ENCODE results near the gene MYH9. TPM values are rescaled to one million over a fixed set of nuclear protein-coding genes. Genes with fewer than 3 reads are reported as not detected.

Gene MYH9
- total RNA-seq, 2 donors from 2014 or later, result 294 to 323 TPM

DNA sequence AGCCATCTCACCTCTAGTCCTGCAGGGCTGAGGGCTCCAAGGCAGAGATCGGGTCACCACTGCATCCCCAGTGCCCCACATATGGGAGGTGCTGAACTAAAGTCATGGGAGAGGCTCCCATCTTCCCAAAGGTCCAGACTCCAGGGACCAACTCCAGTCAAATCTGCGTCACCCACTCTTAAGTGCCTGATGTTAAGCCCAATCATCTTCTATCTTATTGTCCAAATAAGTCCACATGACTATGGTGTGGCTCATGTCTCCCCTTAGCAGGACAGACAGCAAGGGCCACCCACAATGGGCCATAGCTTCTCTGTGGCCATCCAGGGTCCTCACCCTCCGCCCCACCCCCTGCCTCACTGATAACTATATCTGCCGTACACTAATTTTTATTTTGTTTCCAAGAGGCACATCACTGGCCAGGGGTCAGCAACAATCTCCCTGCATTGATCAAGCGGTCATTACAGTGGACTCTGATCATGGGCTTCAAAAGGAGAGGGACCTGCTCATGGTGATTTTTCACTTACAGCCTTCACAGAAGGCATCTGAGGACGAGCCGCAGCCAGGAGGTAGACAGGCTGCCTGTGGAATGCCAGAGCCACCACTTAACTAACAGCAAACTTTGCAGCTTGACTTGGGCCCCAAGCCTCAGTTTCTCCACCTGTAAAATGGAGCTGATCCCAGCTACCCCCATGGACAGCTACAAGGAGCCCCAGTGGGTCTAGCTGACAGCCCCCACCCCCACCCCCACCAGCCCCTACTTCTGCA, 23.3 kb downstream of the MYH9 start:
- no peak overlapping the region for H3K4me3 ChIP-seq
- H3K9me3 ChIP-seq, result no peaks in the 10 kb centered on the region
- DNase-seq (peak in 1 of 4 donors; percentile 14), ATAC-seq (no peak)
- 69 to 80% methylated on average over 6 to 7 of the region's 7 CpGs for WGBS, 2 donors
- H3K4me1 ChIP-seq, result peaks cover 99% of the 10 kb centered on the region
- no peaks in the 10 kb centered on the region for H3K27me3 ChIP-seq
- H3K27ac ChIP-seq, result peak overlapping the region; percentile 83 to 98 (median 90)
- intact Hi-C loops (cut with DNase I), result no loop called here
- TF ChIP-seq, protein P1, sequence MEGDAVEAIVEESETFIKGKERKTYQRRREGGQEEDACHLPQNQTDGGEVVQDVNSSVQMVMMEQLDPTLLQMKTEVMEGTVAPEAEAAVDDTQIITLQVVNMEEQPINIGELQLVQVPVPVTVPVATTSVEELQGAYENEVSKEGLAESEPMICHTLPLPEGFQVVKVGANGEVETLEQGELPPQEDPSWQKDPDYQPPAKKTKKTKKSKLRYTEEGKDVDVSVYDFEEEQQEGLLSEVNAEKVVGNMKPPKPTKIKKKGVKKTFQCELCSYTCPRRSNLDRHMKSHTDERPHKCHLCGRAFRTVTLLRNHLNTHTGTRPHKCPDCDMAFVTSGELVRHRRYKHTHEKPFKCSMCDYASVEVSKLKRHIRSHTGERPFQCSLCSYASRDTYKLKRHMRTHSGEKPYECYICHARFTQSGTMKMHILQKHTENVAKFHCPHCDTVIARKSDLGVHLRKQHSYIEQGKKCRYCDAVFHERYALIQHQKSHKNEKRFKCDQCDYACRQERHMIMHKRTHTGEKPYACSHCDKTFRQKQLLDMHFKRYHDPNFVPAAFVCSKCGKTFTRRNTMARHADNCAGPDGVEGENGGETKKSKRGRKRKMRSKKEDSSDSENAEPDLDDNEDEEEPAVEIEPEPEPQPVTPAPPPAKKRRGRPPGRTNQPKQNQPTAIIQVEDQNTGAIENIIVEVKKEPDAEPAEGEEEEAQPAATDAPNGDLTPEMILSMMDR (IDR thresholded peaks at IDR 0.05), result no peak
- TF ChIP-seq POLR2A (IDR thresholded peaks at IDR 0.05), result no peak
- no peaks in the 10 kb centered on the region for H3K36me3 ChIP-seq (replicated peaks in 1 of 2; ENCODE audit: insufficient read depth in 1 of 2, low read depth in 2 of 2)

DNA sequence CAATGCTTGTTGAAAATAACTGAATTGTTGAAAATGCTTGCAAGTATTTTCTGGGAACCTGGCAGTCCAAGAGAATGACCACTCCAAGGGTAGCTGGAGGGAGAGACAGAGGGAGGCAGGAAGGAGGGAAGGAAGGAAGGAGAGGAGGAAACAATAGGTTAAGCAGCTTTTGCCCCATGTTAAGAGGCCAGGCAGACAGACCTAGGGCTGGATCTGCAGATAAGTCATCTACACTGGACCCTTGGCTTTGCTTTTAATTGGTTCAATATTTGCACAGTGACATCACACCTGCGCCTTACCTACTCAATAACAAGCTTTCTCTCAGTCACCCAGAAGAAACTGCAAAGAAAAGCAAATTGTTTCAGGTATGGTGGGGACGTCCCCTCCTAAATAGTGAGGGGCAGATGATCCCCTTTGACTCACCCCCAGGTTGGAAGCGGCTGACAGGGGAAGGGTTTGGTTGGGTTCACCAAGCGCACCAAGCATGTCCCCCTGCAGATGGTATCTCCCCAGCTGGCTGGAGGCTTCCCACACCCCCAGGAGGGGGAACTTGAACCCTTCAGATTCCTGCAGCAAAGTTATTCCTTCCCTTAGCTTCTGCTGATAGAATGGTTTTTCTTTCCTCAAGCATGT, 24.3 kb downstream of the MYH9 start:
- Histone ChIP-seq H3K4me3 (no peak overlapping the region), H3K9me3 (no peaks in the 10 kb centered on the region), H3K27me3 (no peaks in the 10 kb centered on the region), H3K27ac (peak overlapping the region; percentile 83 to 98 (median 90)), H3K4me1 (peaks cover 99% of the 10 kb centered on the region), H3K36me3 (replicated peaks in 1 of 2; ENCODE audit: insufficient read depth in 1 of 2, low read depth in 2 of 2) (no peaks in the 10 kb centered on the region)
- intact Hi-C loops (cut with DNase I), result no loop called here
- DNase-seq (peak; percentile 47 to 75 (median 68)), ATAC-seq (peak; percentile 72)
- peak in 1 of 3 donors; percentile 13 for TF ChIP-seq POLR2A (IDR thresholded peaks at IDR 0.05)
- TF ChIP-seq, protein P1 (IDR thresholded peaks at IDR 0.05), result no peak
- WGBS, 2 donors, result 24 to 27% methylated on average over 4 of the region's 4 CpGs

DNA sequence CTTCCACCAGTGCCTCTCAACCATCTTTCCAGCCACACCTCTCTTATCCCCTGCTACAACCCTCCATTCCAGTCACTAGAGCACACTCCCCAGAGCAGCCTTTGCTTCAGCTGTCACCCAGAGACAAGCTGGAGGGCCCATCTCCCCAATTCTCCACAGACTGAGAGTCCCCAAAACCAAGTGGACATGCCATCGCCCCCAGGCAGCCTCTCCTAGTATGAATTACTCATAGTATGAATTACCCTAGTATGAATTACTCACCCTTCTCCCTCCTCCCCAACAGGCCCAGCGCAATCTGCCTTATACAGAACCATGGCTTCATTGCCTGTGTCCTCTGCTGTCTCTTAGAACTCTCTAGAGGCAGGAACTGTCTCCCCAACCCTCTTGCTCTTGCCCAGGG, 24.8 kb downstream of the MYH9 start:
- ATAC-seq, result no peak
- no peak for TF ChIP-seq POLR2A (IDR thresholded peaks at IDR 0.05)
- TF ChIP-seq, protein P1 (IDR thresholded peaks at IDR 0.05), result no peak
- Histone ChIP-seq H3K4me1 (peaks cover 99% of the 10 kb centered on the region), H3K4me3 (no peak overlapping the region), H3K9me3 (no peaks in the 10 kb centered on the region), H3K36me3 (replicated peaks in 1 of 2; ENCODE audit: insufficient read depth in 1 of 2, low read depth in 2 of 2) (no peaks in the 10 kb centered on the region), H3K27me3 (no peaks in the 10 kb centered on the region), H3K27ac (peak overlapping the region; percentile 83 to 98 (median 90))
- 69 to 76% methylated on average over 2 of the region's 2 CpGs for WGBS, 2 donors
- peak in 1 of 4 donors; percentile 18 for DNase-seq
- intact Hi-C loops (cut with DNase I), result no loop called here

DNA sequence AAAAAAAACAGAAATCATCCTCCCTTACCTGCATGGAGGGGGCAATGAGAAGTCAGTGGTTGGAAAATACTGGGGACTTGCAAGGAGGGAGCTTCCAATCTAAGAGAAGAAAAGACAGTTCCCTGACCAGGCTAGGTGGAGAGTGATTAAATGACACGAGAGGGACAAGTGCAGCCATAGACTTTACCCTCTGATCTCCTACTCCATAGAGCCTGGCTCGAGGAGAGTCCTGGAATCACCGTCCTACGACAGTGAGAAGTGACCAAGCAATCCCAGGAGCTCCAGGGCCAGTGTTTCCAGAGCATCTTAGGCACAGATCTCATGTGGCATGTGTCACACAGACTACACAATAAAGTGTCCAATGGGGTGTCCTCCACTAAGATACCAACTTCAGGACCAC, 25.7 kb downstream of the MYH9 start:
- ATAC-seq (no peak), DNase-seq (no peak)
- WGBS, 2 donors, result 76 to 84% methylated on average over 4 of the region's 4 CpGs
- Histone ChIP-seq H3K27ac (peak overlapping the region; percentile 83 to 98 (median 90)), H3K4me1 (peaks cover 98% of the 10 kb centered on the region), H3K36me3 (replicated peaks in 1 of 2; ENCODE audit: insufficient read depth in 1 of 2, low read depth in 2 of 2) (no peaks in the 10 kb centered on the region), H3K4me3 (no peak overlapping the region), H3K9me3 (no peaks in the 10 kb centered on the region), H3K27me3 (no peaks in the 10 kb centered on the region)
- TF ChIP-seq POLR2A (IDR thresholded peaks at IDR 0.05), result no peak
- TF ChIP-seq, protein P1 (IDR thresholded peaks at IDR 0.05), result no peak
- intact Hi-C loops (cut with DNase I), result no loop called here
